Measurements from ENCODE around the gene GFOD1.

GFOD1 gene

GRCh38 chr6:13487122-13488014 is at the start of gene GFOD1:
GFOD1 (minus strand) TSS chr6:13487600; CDS start chr6:13486890, 710 bp downstream.
- peak in 56 of 58 donors; percentile 52 to 96 (median 83) for DNase-seq

GRCh38 chr6:13536796-13537526 is 49.6 kb upstream of the GFOD1 start:
- DNase-seq: no peak

- no peak for DNase-seq
Measured at GRCh38 chr6:13535306-13535705, 47.9 kb upstream of the GFOD1 start.

GRCh38 chr6:13534536-13534935 is 47.1 kb upstream of the GFOD1 start:
- no peak for DNase-seq

GRCh38 chr6:13531956-13532355 is 44.6 kb upstream of the GFOD1 start:
- DNase-seq: no peak

GRCh38 chr6:13528777-13529343 is 41.5 kb upstream of the GFOD1 start:
- peak in 23 of 58 donors; percentile 2 to 47 (median 12) for DNase-seq

- no peak for DNase-seq
Measured at GRCh38 chr6:13528232-13528631, 40.8 kb upstream of the GFOD1 start.

- DNase-seq: no peak
Measured at GRCh38 chr6:13527671-13528056, 40.3 kb upstream of the GFOD1 start.

GRCh38 chr6:13526727-13527670 is 39.6 kb upstream of the GFOD1 start:
- peak in 10 of 58 donors; percentile 1 to 29 (median 9) for DNase-seq

GRCh38 chr6:13526357-13526726 is 38.9 kb upstream of the GFOD1 start:
- DNase-seq: no peak

GRCh38 chr6:13524801-13525508 is 37.6 kb upstream of the GFOD1 start:
- no peak for DNase-seq

- no peak for DNase-seq
Measured at GRCh38 chr6:13523826-13524622, 36.6 kb upstream of the GFOD1 start.

- DNase-seq: no peak
Measured at GRCh38 chr6:13522656-13523055, 35.3 kb upstream of the GFOD1 start.

GRCh38 chr6:13519839-13520238 is 32.4 kb upstream of the GFOD1 start:
- no peak for DNase-seq

- DNase-seq: no peak
Measured at GRCh38 chr6:13517116-13517515, 29.7 kb upstream of the GFOD1 start.

- DNase-seq: no peak
Measured at GRCh38 chr6:13515912-13516311, 28.5 kb upstream of the GFOD1 start.

GRCh38 chr6:13513626-13514502 is 26.5 kb upstream of the GFOD1 start:
- no peak for DNase-seq

GRCh38 chr6:13512900-13513299 is 25.5 kb upstream of the GFOD1 start:
- DNase-seq: no peak

Data from anterior cingulate cortex (tissue), 58 donors.